GM04503 (cell line): ENCODE results near the gene CTDSP2.
"Not testable (repeated sequence)": the region's sequence is repeated elsewhere in the genome, so short reads cannot be mapped to it uniquely, and the experiment has no call there.

ENCODE experiments used
- DNase-seq: peaks from one replicate; pipeline ENCODE4 v3.0.0-alpha.2; 2012; ENCODE audit warnings: low read depth

The CTDSP2 gene

GRCh38 chr12:57782608-57783465, 63.7 kb downstream of the CTDSP2 start, which contains the start of gene TSFM:
TSS of gene TSFM (plus strand) at chr12:57782787. CDS start at chr12:57782802, 15 bp downstream.
- peak; percentile 55 for DNase-seq

- no peak for DNase-seq
Observed at GRCh38 chr12:57782243-57782607, 64.3 kb downstream of the CTDSP2 start.

GRCh38 chr12:57781801-57782200, 64.7 kb downstream of the CTDSP2 start:
- no peak for DNase-seq

- no peak for DNase-seq
Observed at GRCh38 chr12:57781244-57781643, 65.3 kb downstream of the CTDSP2 start.

- no peak for DNase-seq
Observed at GRCh38 chr12:57780284-57780897, 66.1 kb downstream of the CTDSP2 start.

- no peak for DNase-seq
Observed at GRCh38 chr12:57779736-57780135, 66.8 kb downstream of the CTDSP2 start.

GRCh38 chr12:57777911-57778310, 68.6 kb downstream of the CTDSP2 start:
- no peak for DNase-seq

- no peak for DNase-seq
Observed at GRCh38 chr12:57777367-57777766, 69.2 kb downstream of the CTDSP2 start.

GRCh38 chr12:57776247-57776587, 70.3 kb downstream of the CTDSP2 start:
- no peak for DNase-seq

- DNase-seq, result no peak
Observed at GRCh38 chr12:57775563-57776246, 70.8 kb downstream of the CTDSP2 start.

GRCh38 chr12:57775044-57775443, 71.5 kb downstream of the CTDSP2 start:
- no peak for DNase-seq

GRCh38 chr12:57774634-57775033, 71.9 kb downstream of the CTDSP2 start:
- not testable (repeated sequence) for DNase-seq

GRCh38 chr12:57772429-57773322, 73.9 kb downstream of the CTDSP2 start, which contains the start of gene EEF1AKMT3:
TSS of gene EEF1AKMT3 (plus strand) at chr12:57772614. CDS start at chr12:57772725, 111 bp downstream.
- no peak for DNase-seq

- peak; percentile 83 for DNase-seq
Observed at GRCh38 chr12:57771873-57772428, 74.6 kb downstream of the CTDSP2 start, which contains the start of gene METTL1. TSS of gene METTL1 (minus strand) at chr12:57772105. CDS start at chr12:57772083, 22 bp downstream.

GRCh38 chr12:57771236-57771872, 75.2 kb downstream of the CTDSP2 start:
- no peak for DNase-seq

GRCh38 chr12:57770734-57771133, 75.8 kb downstream of the CTDSP2 start:
- DNase-seq, result no peak
